Measurements from ENCODE around the gene BICC1. TPM values are rescaled to one million over a fixed set of nuclear protein-coding genes. Genes with fewer than 3 reads are reported as not detected.

The BICC1 gene
- total and polyA plus RNA-seq, 2 of the 8 experiments (the other 6 are each of a cell fraction or from before 2014, with no cell fraction given): 0.20 to 0.73 TPM

DNA sequence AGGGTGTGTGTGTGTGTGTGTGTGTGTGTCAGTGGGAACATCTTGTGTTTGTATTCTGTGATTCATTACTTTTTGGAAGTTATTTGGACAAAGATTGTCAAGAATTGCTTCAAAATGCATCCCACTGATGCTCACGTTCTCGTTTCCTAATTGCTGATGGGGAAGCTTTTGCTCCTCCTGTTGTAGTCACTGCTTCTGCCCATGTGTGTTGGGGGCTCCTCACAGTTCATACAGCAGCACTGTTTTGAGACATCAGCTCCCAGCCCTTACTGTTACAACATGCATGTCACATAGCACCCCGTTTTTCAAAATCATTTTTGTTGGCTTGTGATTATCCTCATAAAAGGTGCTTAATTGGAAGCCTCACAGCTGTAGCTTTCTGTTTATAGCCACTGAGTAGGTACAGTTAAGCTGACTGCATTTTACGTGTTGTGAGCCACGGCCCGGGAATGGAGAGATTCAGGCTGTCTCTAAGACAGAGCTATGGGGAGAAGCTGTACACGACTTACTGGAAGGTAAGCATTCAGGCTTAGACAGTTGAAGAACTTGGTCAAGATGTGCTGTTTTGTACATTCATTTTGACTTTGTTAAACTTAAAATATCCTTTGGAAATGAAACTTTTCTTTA lies 87.4 kb downstream of the BICC1 start:
- Histone ChIP-seq H3K79me2 (ENCODE audit: control insufficient read depth in 1 of 2, insufficient read depth in 2 of 2, low read length in 2 of 2) (no peaks in the 10 kb centered on the region), H2BK120ac (replicated peaks; ENCODE audit: low read depth, low read length) (no peak overlapping the region), H2BK20ac (ENCODE audit: low read length) (no peak overlapping the region), H3K23ac (ENCODE audit: insufficient read length) (no peak overlapping the region), H3K14ac (ENCODE audit: insufficient read length) (no peak overlapping the region), H3K79me1 (ENCODE audit: low read depth, low read length) (no peaks in the 10 kb centered on the region), H3K4ac (replicated peaks; ENCODE audit: insufficient read length, low read depth, low read length) (no peak overlapping the region), H3K23me2 (ENCODE audit: low read depth, low read length) (no peaks in the 10 kb centered on the region), H3K9ac (replicated peaks in 1 of 4; ENCODE audit: extremely low read depth in 1 of 4, low read depth in 3 of 4, low read length in 3 of 4) (no peak overlapping the region), H2BK5ac (ENCODE audit: low read depth, low read length) (no peak overlapping the region), H2AK5ac (ENCODE audit: low read depth, low read length) (no peak overlapping the region), H4K91ac (replicated peaks; ENCODE audit: insufficient read length, low read length) (no peak overlapping the region), H3K27ac (ENCODE audit: low read depth, low read length) (no peak overlapping the region), H4K8ac (ENCODE audit: extremely low read depth, insufficient read depth, low read length) (no peak overlapping the region), H3K18ac (ENCODE audit: extremely low read depth, low read length) (no peak overlapping the region), H3K56ac (replicated peaks; ENCODE audit: insufficient read length, low read depth, low read length) (no peak overlapping the region), H3K36me3 (ENCODE audit: control insufficient read depth in 2 of 4, insufficient read depth in 4 of 4, low read length in 3 of 4) (no peaks in the 10 kb centered on the region), H3K4me1 (replicated peaks in 1 of 4; ENCODE audit: control insufficient read depth in 3 of 4, insufficient read depth in 4 of 4, low read length in 3 of 4) (no peaks in the 10 kb centered on the region), H3K9me3 (ENCODE audit: insufficient read depth in 2 of 2, low read depth in 1 of 2, low read length in 1 of 2) (no peaks in the 10 kb centered on the region; a peak in 1 of 4 replicates), H2AFZ (ENCODE audit: low read length) (0 out of 2 replicates have a peak overlapping the region, but pooled peaks have one; percentile 22), H3K4me3 (ENCODE audit: extremely low read depth in 1 of 4, insufficient read depth in 2 of 4, low read depth in 3 of 4, low read length in 4 of 4) (no peak overlapping the region), H3K27me3 (replicated peaks in 1 of 4; ENCODE audit: control insufficient read depth in 3 of 4, extremely low read depth in 1 of 4, insufficient read depth in 3 of 4, low read length in 3 of 4) (no peaks in the 10 kb centered on the region), H2BK15ac (ENCODE audit: low read length) (no peak overlapping the region), H4K5ac (ENCODE audit: insufficient read length, low read depth, low read length) (no peak overlapping the region), H4K20me1 (replicated peaks in 1 of 2; ENCODE audit: control insufficient read depth in 1 of 2, insufficient read depth in 2 of 2, low read length in 2 of 2) (no peaks in the 10 kb centered on the region), H2BK12ac (ENCODE audit: low read depth, low read length) (no peak overlapping the region), H3K4me2 (ENCODE audit: insufficient read depth in 1 of 2, low read depth in 2 of 2, low read length in 2 of 2) (no peak overlapping the region)
- CTCF ChIA-PET (ENCODE audit: partially characterized antibody): interaction anchor here (1.5 kb wide), 1 partner anchor 11 kb away, joined by 6 read pairs; no protein-coding TSS in a partner anchor
- 91% methylated on average over 7 of the region's 7 CpGs; no CpG with 5 or more reads in 1 of the 2 experiments for WGBS, 2 experiments (ENCODE audit: extremely low coverage in 1 of 2, insufficient coverage in 1 of 2, insufficient read length in 1 of 2, insufficient replicate concordance in 2 of 2, low coverage in 1 of 2, low lambda C conversion rate in 2 of 2, missing lambda C conversion rate in 1 of 2)
- FAIRE-seq (no peak), DNase-seq (ENCODE audit: low read depth in 1 of 2, low spot score in 2 of 2) (no peak)
- POLR2A ChIA-PET (ENCODE audit: partially characterized antibody): no interaction called here
- TF ChIP-seq CTBP2 (IDR thresholded peaks at IDR 0.05; ENCODE audit: borderline replicate concordance, insufficient read depth, insufficient read length, low read length) (no peak), CREB1 (IDR thresholded peaks at IDR 0.05) (no peak), NANOG (IDR thresholded peaks at IDR 0.05; ENCODE audit: insufficient read depth, low read depth, low read length, poor library complexity, severe bottlenecking) (no peak), KDM4A (IDR thresholded peaks at IDR 0.05; ENCODE audit: low read depth, low read length, severe bottlenecking) (no peak), BRCA1 (IDR thresholded peaks at IDR 0.05; ENCODE audit: low read depth, low read length) (no peak), USF2 (IDR thresholded peaks at IDR 0.05; ENCODE audit: low read length) (no peak), GABPA (IDR thresholded peaks at IDR 0.05; ENCODE audit: borderline replicate concordance, insufficient read depth, low read length) (no peak), POU5F1 (IDR thresholded peaks at IDR 0.05; ENCODE audit: low read depth, low read length) (no peak), SAP30 (IDR thresholded peaks at IDR 0.05; ENCODE audit: insufficient read depth, insufficient replicate concordance, low read length) (no peak)
- TF ChIP-seq, protein P1, sequence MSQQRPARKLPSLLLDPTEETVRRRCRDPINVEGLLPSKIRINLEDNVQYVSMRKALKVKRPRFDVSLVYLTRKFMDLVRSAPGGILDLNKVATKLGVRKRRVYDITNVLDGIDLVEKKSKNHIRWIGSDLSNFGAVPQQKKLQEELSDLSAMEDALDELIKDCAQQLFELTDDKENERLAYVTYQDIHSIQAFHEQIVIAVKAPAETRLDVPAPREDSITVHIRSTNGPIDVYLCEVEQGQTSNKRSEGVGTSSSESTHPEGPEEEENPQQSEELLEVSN (IDR thresholded peaks at IDR 0.05): no peak
